GM21515 (cell line): ENCODE results near the gene SLC4A5.

Experiments
- ATAC-seq: cut with Tn5 transposase; IDR thresholded peaks from one replicate; pipeline ENCODE4 v1.9.1; 2021; ENCODE audit not compliant: unreplicated experiment

SLC4A5 gene

GRCh38 chr2:74343316-74343715 lies at the start of gene SLC4A5:
TSS of gene SLC4A5 (minus strand) at chr2:74343416. CDS start at chr2:74315023, 28,393 bp downstream.
- ATAC-seq = no peak

GRCh38 chr2:74392449-74392743 lies 49.2 kb upstream of the SLC4A5 start:
- no peak for ATAC-seq

GRCh38 chr2:74391580-74392448 lies 48.6 kb upstream of the SLC4A5 start:
- ATAC-seq = peak; percentile 67

GRCh38 chr2:74391209-74391579 lies 48.0 kb upstream of the SLC4A5 start:
- ATAC-seq = peak; percentile 20

GRCh38 chr2:74390606-74391005 lies 47.4 kb upstream of the SLC4A5 start:
- no peak for ATAC-seq

GRCh38 chr2:74387346-74387745 lies 44.1 kb upstream of the SLC4A5 start:
- no peak for ATAC-seq

GRCh38 chr2:74385396-74385795 lies 42.2 kb upstream of the SLC4A5 start:
- no peak for ATAC-seq

GRCh38 chr2:74384051-74384450 lies 40.8 kb upstream of the SLC4A5 start:
- no peak for ATAC-seq

- ATAC-seq = no peak
Observed at GRCh38 chr2:74383254-74383653, 40.0 kb upstream of the SLC4A5 start.

GRCh38 chr2:74381751-74382150 lies 38.5 kb upstream of the SLC4A5 start:
- ATAC-seq = no peak

GRCh38 chr2:74379851-74380789 lies 36.9 kb upstream of the SLC4A5 start, which contains the start of gene DCTN1:
TSS of gene DCTN1 (minus strand) at chr2:74380311. CDS start at chr2:74380037, 274 bp downstream.
- ATAC-seq = no peak

- no peak for ATAC-seq
Observed at GRCh38 chr2:74378007-74378406, 34.8 kb upstream of the SLC4A5 start.

- no peak for ATAC-seq
Observed at GRCh38 chr2:74375838-74376237, 32.6 kb upstream of the SLC4A5 start.

- no peak for ATAC-seq
Observed at GRCh38 chr2:74374509-74375205, 31.4 kb upstream of the SLC4A5 start.

- ATAC-seq = no peak
Observed at GRCh38 chr2:74373985-74374384, 30.8 kb upstream of the SLC4A5 start.

GRCh38 chr2:74373221-74373676 lies 30.0 kb upstream of the SLC4A5 start:
- ATAC-seq = no peak

- ATAC-seq = no peak
Observed at GRCh38 chr2:74372674-74373073, 29.5 kb upstream of the SLC4A5 start.

GRCh38 chr2:74371421-74371820 lies 28.2 kb upstream of the SLC4A5 start:
- ATAC-seq = no peak

- no peak for ATAC-seq
Observed at GRCh38 chr2:74369976-74370375, 26.8 kb upstream of the SLC4A5 start.

- ATAC-seq = no peak
Observed at GRCh38 chr2:74368499-74368898, 25.3 kb upstream of the SLC4A5 start.

GRCh38 chr2:74367789-74368188 lies 24.6 kb upstream of the SLC4A5 start:
- no peak for ATAC-seq
